ENCODE data around the gene TTC27.

TTC27 gene

DNA sequence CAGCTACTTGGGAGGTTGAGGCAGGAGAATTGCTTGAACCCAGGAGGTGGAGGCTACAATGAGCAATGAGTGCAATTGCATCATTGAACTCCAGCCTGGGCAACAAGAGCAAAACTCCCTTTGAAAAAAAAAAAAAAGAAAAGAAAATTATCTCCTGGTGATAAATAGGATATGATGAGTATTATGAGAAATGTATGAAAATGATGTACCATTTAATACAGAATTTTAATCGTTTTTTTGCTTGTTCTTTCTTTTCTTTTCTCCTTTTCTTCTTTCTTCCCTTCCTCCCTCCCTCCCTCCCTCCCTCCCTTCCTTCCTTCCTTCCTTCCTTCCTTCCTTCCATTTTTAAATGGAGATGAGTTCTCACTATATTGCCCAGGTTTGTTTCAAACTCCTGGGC is 40.4 kb downstream of the TTC27 start:
- DNase-seq (ENCODE audit: low read depth), result no peak

GRCh38 chr2:32671885-32672533 is 44.2 kb downstream of the TTC27 start:
- no peak for DNase-seq (ENCODE audit: low read depth)

- no peak for DNase-seq (ENCODE audit: low read depth)
Observed at GRCh38 chr2:32678825-32679224, 51.0 kb downstream of the TTC27 start.

GRCh38 chr2:32680942-32681341 is 53.1 kb downstream of the TTC27 start:
- DNase-seq (ENCODE audit: low read depth), result no peak

- no peak for DNase-seq (ENCODE audit: low read depth)
Observed at GRCh38 chr2:32683520-32684086, 55.8 kb downstream of the TTC27 start.

GRCh38 chr2:32688541-32688940 is 60.7 kb downstream of the TTC27 start:
- peak; percentile 46 for DNase-seq (ENCODE audit: low read depth)

GRCh38 chr2:32691678-32692077 is 63.8 kb downstream of the TTC27 start:
- no peak for DNase-seq (ENCODE audit: low read depth)

- DNase-seq (ENCODE audit: low read depth), result no peak
Observed at GRCh38 chr2:32696439-32696838, 68.6 kb downstream of the TTC27 start.

DNA sequence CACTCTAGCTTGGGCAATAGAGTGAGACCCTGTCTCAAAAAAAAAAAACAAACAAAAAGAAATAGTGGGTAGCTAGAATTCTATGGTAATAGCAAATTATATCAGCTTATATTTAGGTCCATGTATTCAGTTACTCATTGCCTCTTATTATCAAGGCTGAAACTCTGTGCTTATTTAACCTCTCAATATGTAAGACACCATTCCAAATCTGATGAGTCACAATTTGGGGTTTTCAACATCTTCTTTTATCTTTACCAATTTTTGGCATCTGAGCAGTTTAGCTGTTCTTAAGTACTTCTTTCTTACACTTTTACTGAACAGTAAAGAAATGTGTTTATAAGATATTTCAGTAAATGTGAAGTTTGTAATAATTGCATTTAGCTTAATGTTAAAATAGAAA is 69.3 kb downstream of the TTC27 start:
- peak; percentile 60 for DNase-seq (ENCODE audit: low read depth)

GRCh38 chr2:32699151-32699550 is 71.3 kb downstream of the TTC27 start:
- DNase-seq (ENCODE audit: low read depth), result no peak

DNA sequence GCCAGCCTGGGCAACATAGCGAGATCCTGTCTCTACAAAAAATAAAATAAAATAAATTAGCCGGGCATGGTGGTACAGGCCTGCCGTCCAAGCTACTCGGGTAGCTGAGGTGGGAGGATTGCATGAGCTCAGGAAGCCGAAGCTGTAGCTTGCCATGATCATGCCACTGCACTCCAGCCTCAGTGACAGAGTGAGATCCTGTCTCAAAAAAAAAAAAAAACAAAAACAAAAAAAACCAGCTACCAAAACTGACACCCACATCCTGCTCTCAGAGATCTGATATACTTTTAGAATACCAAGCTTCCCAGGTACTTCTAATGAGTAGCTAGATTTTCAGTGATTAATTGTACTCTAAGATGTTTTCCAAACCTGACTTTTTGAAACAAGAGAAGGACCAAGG is 74.0 kb downstream of the TTC27 start:
- no peak for DNase-seq (ENCODE audit: low read depth)

GRCh38 chr2:32702303-32703064 is 74.6 kb downstream of the TTC27 start:
- no peak for DNase-seq (ENCODE audit: low read depth)

- no peak for DNase-seq (ENCODE audit: low read depth)
Observed at GRCh38 chr2:32706815-32707579, 79.1 kb downstream of the TTC27 start.

DNA sequence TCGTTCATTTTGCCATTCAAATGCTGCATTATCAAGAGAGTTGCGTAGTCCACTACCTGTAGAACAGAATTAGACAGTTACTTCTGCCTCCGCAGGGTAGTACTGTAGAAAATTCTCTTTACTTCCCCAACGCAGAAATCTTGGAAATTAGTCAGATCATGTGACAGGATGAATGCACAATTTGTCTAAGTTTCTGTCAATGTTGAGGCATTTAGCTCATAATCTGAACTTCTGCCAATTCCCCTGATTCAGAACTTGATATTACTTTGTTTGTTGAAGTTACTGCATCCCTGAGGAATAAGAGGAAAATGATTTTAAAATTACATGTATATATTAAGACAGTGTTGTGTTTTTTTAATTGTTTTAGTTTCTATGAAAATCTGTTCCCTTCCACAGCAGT is 83.4 kb downstream of the TTC27 start:
- peak; percentile 65 for DNase-seq (ENCODE audit: low read depth)

GRCh38 chr2:32711908-32712501 is 84.2 kb downstream of the TTC27 start:
- DNase-seq (ENCODE audit: low read depth), result no peak

GRCh38 chr2:32712870-32713269 is 85.0 kb downstream of the TTC27 start:
- DNase-seq (ENCODE audit: low read depth), result no peak

DNA sequence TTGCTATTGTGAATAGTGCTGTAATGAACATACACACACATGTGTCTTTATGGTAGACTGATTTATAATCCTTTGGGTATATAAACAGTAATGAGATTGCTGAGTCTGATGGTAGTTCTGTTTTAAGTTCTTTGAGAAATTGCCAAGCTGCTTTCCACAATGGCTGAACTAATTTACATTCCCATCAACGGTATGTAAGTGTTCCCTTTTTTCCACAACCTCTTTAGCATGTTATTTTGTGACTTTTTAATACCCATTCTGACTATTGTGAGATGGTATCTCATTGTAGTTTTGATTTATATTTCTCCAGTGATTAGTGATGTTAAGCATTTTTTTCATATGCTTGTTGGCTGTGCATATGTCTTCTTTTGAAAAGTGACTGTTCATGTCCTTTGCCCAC is 86.7 kb downstream of the TTC27 start:
- no peak for DNase-seq (ENCODE audit: low read depth)

- DNase-seq (ENCODE audit: low read depth), result no peak
Observed at GRCh38 chr2:32715391-32715841, 87.6 kb downstream of the TTC27 start.

DNA sequence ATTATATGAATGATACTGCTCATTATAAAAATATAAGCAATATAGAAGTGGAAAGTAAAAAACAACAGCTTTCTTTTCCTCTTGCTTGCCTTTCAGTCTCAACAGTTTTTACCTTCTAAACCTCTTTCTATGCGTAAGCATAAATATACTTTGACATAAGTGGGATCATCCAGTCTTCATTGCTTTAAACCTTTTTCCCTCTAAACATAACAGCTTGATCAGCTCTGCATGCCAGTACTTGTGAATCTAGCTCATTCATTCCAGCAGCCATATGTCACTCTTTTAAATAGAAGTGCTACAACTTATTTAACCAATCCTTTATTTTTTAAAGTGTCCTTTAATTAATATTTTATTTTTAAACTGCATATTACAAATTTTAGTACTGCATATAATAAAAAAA is 88.1 kb downstream of the TTC27 start:
- no peak for DNase-seq (ENCODE audit: low read depth)

DNA sequence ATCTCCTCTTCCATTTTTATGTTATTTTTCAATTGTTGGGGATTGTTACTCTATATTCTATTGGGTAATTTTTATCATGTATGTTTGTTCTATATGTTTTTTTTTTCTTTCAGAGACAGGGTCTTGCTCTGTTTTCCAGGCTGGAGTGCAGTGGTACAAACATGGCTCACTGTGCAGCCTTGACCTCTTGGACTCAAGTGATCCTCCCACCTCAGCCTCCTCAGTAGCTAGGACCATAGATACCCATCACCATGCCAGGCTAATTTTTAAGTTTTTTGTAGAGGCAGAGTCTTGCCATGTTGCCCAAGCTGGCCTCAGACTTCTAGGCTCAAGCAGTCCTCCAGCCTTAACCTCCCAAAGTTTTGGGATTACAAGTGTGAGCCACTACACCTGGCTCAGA is 88.7 kb downstream of the TTC27 start:
- DNase-seq (ENCODE audit: low read depth), result no peak

DNA sequence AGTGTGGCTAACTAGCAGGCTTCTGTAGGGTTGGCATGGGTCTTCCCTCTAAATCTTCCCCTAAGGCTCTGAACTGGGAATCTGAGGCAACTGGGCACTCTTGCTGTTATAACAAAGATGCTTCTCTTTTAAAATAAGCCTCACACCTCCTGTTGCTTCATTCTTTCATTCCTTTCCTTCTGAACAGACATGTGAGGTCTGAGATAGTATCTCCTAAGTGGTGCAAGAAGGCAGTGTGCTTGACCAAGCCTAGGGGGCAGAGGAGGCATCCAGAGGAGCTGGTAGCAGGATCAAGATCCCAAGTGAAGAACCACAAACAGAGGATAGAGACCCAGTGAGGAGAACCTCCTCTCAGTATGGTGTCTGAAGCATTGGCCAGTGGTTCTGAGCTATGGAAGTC is 90.9 kb downstream of the TTC27 start:
- DNase-seq (ENCODE audit: low read depth), result no peak

GRCh38 chr2:32719430-32719829 is 91.6 kb downstream of the TTC27 start:
- DNase-seq (ENCODE audit: low read depth), result no peak

Measured in non-pigmented ciliary epithelial cell (primary cell).